HepG2 (cell line): Measurements from ENCODE around the gene WDR13. TPM values are rescaled to one million over a fixed set of nuclear protein-coding genes. Genes with fewer than 3 reads are reported as not detected.

Experiments used
- DPF2 ChIP-seq: sonication (generic); formaldehyde crosslinking; IDR thresholded peaks from 2 replicates; pipeline ENCODE4 v1.4.0; 2020; ENCODE audit warnings: mild to moderate bottlenecking, low read depth, missing genetic modification reagents, borderline replicate concordance
- ELF1 ChIP-seq: sonication (generic); formaldehyde crosslinking; IDR thresholded peaks from 2 replicates; pipeline ENCODE4 v1.4.0; 2020; ENCODE audit warnings: missing genetic modification reagents
- HOXA5 ChIP-seq: sonication (generic); formaldehyde crosslinking; IDR thresholded peaks from 2 replicates; pipeline ENCODE4 v1.4.0; 2020; ENCODE audit warnings: missing genetic modification reagents
- IRF2 ChIP-seq: IDR thresholded peaks from 2 replicates; pipeline ENCODE4 v1.6.1; 2018; ENCODE audit warnings: missing genetic modification reagents, missing compliant biosample characterization
- PAX8 ChIP-seq: sonication (generic); formaldehyde crosslinking; IDR thresholded peaks from 2 replicates; pipeline ENCODE4 v1.8.0; 2022; ENCODE audit warnings: mild to moderate bottlenecking, missing genetic modification reagents, borderline replicate concordance
- SAP130 ChIP-seq: IDR thresholded peaks from 2 replicates; pipeline ENCODE4 v1.6.1; 2016; ENCODE audit warnings: low read depth
- SMAD9 ChIP-seq: sonication (generic); formaldehyde crosslinking; IDR thresholded peaks from 2 replicates; pipeline ENCODE4 v1.5.1; 2020; ENCODE audit warnings: mild to moderate bottlenecking, missing genetic modification reagents
- STAG1 ChIP-seq: sonication (generic); formaldehyde crosslinking; IDR thresholded peaks from 2 replicates; pipeline ENCODE4 v1.4.0; 2020; ENCODE audit warnings: missing genetic modification reagents
- TEAD3 ChIP-seq: optimal IDR thresholded peaks from 2 replicates; pipeline ENCODE3; 2016; ENCODE audit warnings: borderline replicate concordance
- ZBTB1 ChIP-seq: sonication (generic); formaldehyde crosslinking; IDR thresholded peaks from 2 replicates; pipeline ENCODE4 v1.4.0; 2020; ENCODE audit warnings: missing genetic modification reagents, borderline replicate concordance
- ZBTB8A ChIP-seq: sonication (generic); formaldehyde crosslinking; IDR thresholded peaks from 2 replicates; pipeline ENCODE4 v1.4.0; 2020; ENCODE audit warnings: mild to moderate bottlenecking, low read depth, missing genetic modification reagents, borderline replicate concordance
- ZNF230 ChIP-seq: sonication (generic); formaldehyde crosslinking; IDR thresholded peaks from 2 replicates; pipeline ENCODE4 v1.4.0; 2020; ENCODE audit warnings: mild to moderate bottlenecking, missing genetic modification reagents
- ZNF343 ChIP-seq: sonication (generic); formaldehyde crosslinking; IDR thresholded peaks from 2 replicates; pipeline ENCODE4 v1.4.0; 2020; ENCODE audit warnings: mild to moderate bottlenecking, missing genetic modification reagents
- ZNF746 ChIP-seq: sonication (generic); formaldehyde crosslinking; IDR thresholded peaks from 2 replicates; pipeline ENCODE4 v1.8.0; 2022; ENCODE audit warnings: mild to moderate bottlenecking, missing genetic modification reagents
- ZNF790 ChIP-seq: sonication (generic); formaldehyde crosslinking; IDR thresholded peaks from 2 replicates; pipeline ENCODE4 v1.8.0; 2022; ENCODE audit warnings: missing genetic modification reagents, mild to moderate bottlenecking, borderline replicate concordance
- polyA plus RNA-seq, 8 experiments: library from polyadenylated mRNA; depleted of rRNA in 3 of 8; stranded (reverse) in 7 of 8; unstranded in 1 of 8; fragments of >200 nt; fragmentation: Illumina TruSeq in 4 of 8; extraction: Trizol in 4 of 8; gene quantifications; 2 replicates each; pipeline versions ENCODE4 v1.2.1 to v1.2.3, GENCODE V29; 2011 to 2016; ENCODE audit warnings: low read depth in 4 of 8, missing spikeins in 1 of 8, mixed read lengths in 1 of 8; ENCODE audit not compliant: insufficient read depth in 1 of 8
- total RNA-seq, 5 experiments: library from RNA; depleted of rRNA; stranded (reverse); fragments of >200 nt; fragmentation: Illumina TruSeq; extraction: Trizol; gene quantifications; 2 replicates each; pipeline ENCODE4 v1.2.3, GENCODE V29; 2016; ENCODE audit warnings: low read depth in 1 of 5
- TF ChIP-seq, protein P1 (sequence below): sonication (generic); formaldehyde crosslinking; IDR thresholded peaks from 2 replicates; pipeline ENCODE4 v1.9.0; 2022; ENCODE audit warnings: missing genetic modification reagents, mild to moderate bottlenecking, borderline replicate concordance
- TF ChIP-seq, protein P2 (sequence below): sonication (generic); formaldehyde crosslinking; IDR thresholded peaks from 2 replicates; pipeline ENCODE4 v1.5.1; 2020; ENCODE audit warnings: missing genetic modification reagents, mild to moderate bottlenecking, borderline replicate concordance
- TF ChIP-seq, protein P3 (sequence below): sonication (generic); formaldehyde crosslinking; IDR thresholded peaks from 2 replicates; pipeline ENCODE4 v1.4.0; 2020; ENCODE audit warnings: mild to moderate bottlenecking, missing genetic modification reagents
- TF ChIP-seq, protein P4 (sequence below): IDR thresholded peaks from 2 replicates; pipeline ENCODE4 v1.6.1; 2012; ENCODE audit warnings: inconsistent platforms
- TF ChIP-seq, protein P5 (sequence below): sonication (generic); formaldehyde crosslinking; IDR thresholded peaks from 2 replicates; pipeline ENCODE4 v1.4.0; 2020; ENCODE audit warnings: missing genetic modification reagents, borderline replicate concordance

WDR13 gene
- total and polyA plus RNA-seq, 2 of the 13 experiments (the other 11 are each of a cell fraction or from before 2014, with no cell fraction given), result 28.7 to 37.1 TPM

DNA sequence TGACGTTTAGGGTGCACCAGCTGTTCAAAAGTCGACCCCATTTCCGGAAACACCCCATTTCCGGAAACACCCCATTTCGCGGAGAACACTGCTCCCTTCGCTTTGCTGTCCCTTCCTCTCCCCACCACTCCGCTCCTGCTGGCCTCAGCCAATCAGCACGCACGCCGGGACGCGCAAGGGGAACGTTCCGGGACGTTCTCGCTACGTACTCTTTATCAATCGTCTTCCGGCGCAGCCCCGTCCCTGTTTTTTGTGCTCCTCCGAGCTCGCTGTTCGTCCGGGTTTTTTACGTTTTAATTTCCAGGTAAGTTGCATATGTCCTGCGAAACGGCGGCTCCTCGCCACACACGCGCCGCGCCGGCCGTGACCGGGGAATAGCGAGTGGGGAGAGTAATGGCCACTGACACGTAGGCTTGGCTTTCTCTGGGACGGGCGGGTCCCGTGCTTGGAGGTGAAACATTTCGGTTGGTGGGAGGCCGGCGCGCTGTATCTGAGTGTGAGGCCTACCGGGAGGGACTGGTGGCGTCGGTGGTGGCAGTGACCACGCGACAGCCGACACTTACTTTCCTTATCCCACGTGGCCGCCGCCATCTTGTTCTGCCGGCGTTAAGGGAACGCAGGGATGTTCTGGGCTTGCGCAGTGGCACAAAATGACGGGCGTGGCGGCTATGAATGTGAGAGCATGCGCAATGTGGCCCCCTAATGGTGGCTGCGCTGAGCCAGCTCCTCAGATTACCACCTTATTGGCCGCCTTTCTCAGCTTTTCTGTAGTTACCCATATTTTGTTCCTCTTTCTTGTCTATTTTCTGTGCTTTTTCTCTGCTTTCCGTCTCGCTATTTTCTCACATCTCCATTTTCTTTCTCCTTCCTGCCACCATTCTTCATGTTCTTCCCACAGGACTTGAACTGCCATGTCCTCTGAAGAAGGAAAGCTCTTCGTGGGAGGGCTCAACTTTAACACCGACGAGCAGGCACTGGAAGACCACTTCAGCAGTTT, 22.7 kb upstream of the WDR13 start, which contains the start of gene RBM3 (continued):
- TF ChIP-seq, protein P1, sequence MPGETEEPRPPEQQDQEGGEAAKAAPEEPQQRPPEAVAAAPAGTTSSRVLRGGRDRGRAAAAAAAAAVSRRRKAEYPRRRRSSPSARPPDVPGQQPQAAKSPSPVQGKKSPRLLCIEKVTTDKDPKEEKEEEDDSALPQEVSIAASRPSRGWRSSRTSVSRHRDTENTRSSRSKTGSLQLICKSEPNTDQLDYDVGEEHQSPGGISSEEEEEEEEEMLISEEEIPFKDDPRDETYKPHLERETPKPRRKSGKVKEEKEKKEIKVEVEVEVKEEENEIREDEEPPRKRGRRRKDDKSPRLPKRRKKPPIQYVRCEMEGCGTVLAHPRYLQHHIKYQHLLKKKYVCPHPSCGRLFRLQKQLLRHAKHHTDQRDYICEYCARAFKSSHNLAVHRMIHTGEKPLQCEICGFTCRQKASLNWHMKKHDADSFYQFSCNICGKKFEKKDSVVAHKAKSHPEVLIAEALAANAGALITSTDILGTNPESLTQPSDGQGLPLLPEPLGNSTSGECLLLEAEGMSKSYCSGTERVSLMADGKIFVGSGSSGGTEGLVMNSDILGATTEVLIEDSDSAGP (CRISPR knock-in tag), result peak; percentile 74; the same call in 1 of the 2 replicates
- peak; percentile 56 for TF ChIP-seq SAP130 (CRISPR knock-in tag)
- no peak for TF ChIP-seq ZBTB8A (CRISPR knock-in tag)
- no peak; the same call in 1 of the 2 replicates for TF ChIP-seq STAG1 (CRISPR knock-in tag)
- TF ChIP-seq ZNF746 (CRISPR knock-in tag), result 0 out of 2 replicates have a peak, but pooled peaks have one; percentile 59
- TF ChIP-seq HOXA5, result no peak; the same call in 1 of the 2 replicates
- no peak for TF ChIP-seq PAX8
- TF ChIP-seq, protein P2, sequence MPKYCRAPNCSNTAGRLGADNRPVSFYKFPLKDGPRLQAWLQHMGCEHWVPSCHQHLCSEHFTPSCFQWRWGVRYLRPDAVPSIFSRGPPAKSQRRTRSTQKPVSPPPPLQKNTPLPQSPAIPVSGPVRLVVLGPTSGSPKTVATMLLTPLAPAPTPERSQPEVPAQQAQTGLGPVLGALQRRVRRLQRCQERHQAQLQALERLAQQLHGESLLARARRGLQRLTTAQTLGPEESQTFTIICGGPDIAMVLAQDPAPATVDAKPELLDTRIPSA (CRISPR knock-in tag), result no peak
- no peak for TF ChIP-seq DPF2 (CRISPR knock-in tag)
- no peak for TF ChIP-seq TEAD3 (CRISPR knock-in tag)
- TF ChIP-seq ZNF790 (CRISPR knock-in tag), result no peak
- TF ChIP-seq, protein P3, sequence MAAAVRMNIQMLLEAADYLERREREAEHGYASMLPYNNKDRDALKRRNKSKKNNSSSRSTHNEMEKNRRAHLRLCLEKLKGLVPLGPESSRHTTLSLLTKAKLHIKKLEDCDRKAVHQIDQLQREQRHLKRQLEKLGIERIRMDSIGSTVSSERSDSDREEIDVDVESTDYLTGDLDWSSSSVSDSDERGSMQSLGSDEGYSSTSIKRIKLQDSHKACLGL (CRISPR knock-in tag), result peak; percentile 87
- no peak for TF ChIP-seq SMAD9 (CRISPR knock-in tag)
- no peak for TF ChIP-seq ZNF343
- no peak for TF ChIP-seq ZBTB1
- peak; percentile 30 for TF ChIP-seq IRF2 (CRISPR knock-in tag)
- TF ChIP-seq, protein P4, sequence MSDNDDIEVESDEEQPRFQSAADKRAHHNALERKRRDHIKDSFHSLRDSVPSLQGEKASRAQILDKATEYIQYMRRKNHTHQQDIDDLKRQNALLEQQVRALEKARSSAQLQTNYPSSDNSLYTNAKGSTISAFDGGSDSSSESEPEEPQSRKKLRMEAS, result peak; percentile 94
- TF ChIP-seq ZNF230 (CRISPR knock-in tag), result no peak
- TF ChIP-seq, protein P5, sequence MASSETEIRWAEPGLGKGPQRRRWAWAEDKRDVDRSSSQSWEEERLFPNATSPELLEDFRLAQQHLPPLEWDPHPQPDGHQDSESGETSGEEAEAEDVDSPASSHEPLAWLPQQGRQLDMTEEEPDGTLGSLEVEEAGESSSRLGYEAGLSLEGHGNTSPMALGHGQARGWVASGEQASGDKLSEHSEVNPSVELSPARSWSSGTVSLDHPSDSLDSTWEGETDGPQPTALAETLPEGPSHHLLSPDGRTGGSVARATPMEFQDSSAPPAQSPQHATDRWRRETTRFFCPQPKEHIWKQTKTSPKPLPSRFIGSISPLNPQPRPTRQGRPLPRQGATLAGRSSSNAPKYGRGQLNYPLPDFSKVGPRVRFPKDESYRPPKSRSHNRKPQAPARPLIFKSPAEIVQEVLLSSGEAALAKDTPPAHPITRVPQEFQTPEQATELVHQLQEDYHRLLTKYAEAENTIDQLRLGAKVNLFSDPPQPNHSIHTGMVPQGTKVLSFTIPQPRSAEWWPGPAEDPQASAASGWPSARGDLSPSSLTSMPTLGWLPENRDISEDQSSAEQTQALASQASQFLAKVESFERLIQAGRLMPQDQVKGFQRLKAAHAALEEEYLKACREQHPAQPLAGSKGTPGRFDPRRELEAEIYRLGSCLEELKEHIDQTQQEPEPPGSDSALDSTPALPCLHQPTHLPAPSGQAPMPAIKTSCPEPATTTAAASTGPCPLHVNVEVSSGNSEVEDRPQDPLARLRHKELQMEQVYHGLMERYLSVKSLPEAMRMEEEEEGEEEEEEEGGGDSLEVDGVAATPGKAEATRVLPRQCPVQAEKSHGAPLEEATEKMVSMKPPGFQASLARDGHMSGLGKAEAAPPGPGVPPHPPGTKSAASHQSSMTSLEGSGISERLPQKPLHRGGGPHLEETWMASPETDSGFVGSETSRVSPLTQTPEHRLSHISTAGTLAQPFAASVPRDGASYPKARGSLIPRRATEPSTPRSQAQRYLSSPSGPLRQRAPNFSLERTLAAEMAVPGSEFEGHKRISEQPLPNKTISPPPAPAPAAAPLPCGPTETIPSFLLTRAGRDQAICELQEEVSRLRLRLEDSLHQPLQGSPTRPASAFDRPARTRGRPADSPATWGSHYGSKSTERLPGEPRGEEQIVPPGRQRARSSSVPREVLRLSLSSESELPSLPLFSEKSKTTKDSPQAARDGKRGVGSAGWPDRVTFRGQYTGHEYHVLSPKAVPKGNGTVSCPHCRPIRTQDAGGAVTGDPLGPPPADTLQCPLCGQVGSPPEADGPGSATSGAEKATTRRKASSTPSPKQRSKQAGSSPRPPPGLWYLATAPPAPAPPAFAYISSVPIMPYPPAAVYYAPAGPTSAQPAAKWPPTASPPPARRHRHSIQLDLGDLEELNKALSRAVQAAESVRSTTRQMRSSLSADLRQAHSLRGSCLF (CRISPR knock-in tag), result no peak
- peak; percentile 94 for TF ChIP-seq ELF1 (CRISPR knock-in tag)
